ENCODE data around the gene TBC1D9B.

The TBC1D9B gene

DNA sequence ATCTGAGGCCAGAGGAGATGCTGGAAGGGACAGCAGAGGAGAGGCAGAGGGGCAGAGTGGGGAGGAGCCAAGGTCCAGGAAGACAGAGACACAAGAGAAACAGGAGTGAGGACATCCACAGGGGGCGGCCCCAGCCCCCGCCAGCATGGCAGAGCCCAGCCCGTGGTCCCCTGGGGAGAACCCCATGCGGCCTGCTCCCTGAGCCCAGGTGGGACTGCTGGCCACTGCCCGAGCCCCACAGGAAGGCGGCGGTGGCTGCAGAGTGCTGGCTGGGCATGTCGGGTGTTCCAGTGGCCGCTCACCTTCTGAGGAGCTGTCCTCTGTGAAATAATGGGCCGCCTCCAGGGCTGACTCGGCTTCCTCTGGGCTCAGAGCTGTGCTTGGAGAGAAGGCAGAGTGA lies 40.2 kb downstream of the TBC1D9B start:
- Histone ChIP-seq H2AFZ (ENCODE audit: low read depth, low read length) (no peak overlapping the region), H3K36me3 (replicated peaks; ENCODE audit: low read depth, low read length) (peaks cover 69% of the 10 kb centered on the region), H3K79me2 (ENCODE audit: low read length) (no peaks in the 10 kb centered on the region), H4K20me1 (ENCODE audit: insufficient read depth, low read length) (peaks cover 5% of the 10 kb centered on the region; the same call in 1 of the 2 replicates), H3K9ac (ENCODE audit: low read length) (no peak overlapping the region), H3K27me3 (ENCODE audit: low read depth, low read length) (no peaks in the 10 kb centered on the region), H3K27ac (ENCODE audit: low read length) (no peak overlapping the region), H3K4me3 (ENCODE audit: low read length) (no peak overlapping the region), H3K4me2 (ENCODE audit: low read length) (no peak overlapping the region), H3K9me3 (ENCODE audit: insufficient read depth, low read length) (no peaks in the 10 kb centered on the region), H3K4me1 (ENCODE audit: low read length) (no peaks in the 10 kb centered on the region)
- TF ChIP-seq EZH2phosphoT487 (IDR thresholded peaks at IDR 0.05; ENCODE audit: low read depth), result no peak
- TF ChIP-seq, protein P1, sequence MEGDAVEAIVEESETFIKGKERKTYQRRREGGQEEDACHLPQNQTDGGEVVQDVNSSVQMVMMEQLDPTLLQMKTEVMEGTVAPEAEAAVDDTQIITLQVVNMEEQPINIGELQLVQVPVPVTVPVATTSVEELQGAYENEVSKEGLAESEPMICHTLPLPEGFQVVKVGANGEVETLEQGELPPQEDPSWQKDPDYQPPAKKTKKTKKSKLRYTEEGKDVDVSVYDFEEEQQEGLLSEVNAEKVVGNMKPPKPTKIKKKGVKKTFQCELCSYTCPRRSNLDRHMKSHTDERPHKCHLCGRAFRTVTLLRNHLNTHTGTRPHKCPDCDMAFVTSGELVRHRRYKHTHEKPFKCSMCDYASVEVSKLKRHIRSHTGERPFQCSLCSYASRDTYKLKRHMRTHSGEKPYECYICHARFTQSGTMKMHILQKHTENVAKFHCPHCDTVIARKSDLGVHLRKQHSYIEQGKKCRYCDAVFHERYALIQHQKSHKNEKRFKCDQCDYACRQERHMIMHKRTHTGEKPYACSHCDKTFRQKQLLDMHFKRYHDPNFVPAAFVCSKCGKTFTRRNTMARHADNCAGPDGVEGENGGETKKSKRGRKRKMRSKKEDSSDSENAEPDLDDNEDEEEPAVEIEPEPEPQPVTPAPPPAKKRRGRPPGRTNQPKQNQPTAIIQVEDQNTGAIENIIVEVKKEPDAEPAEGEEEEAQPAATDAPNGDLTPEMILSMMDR (IDR thresholded peaks at IDR 0.05; ENCODE audit: low read depth, low read length), result no peak

DNA sequence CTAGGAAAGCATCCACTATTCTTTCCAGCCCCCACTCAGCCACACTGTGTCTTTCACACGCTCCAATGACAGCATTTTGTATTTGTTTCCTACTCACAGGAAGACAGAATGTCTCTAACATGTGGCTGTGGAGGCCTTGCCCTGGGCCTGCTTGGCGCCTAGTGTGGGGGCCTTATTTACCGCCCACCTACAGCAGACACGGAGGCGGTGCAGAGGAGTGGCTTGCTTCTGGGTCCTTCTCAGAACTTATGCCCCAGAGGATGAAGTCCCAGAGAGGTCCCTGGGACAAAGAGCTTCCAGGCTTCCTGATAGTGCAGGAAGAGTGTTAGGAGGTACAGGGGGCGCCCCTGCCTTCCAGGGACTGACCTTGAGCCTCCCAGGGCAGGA lies 40.6 kb downstream of the TBC1D9B start:
- Histone ChIP-seq H2AFZ (ENCODE audit: low read depth, low read length) (no peak overlapping the region), H3K4me2 (ENCODE audit: low read length) (no peak overlapping the region), H3K27ac (ENCODE audit: low read length) (no peak overlapping the region), H3K9ac (ENCODE audit: low read length) (no peak overlapping the region), H3K9me3 (ENCODE audit: insufficient read depth, low read length) (no peaks in the 10 kb centered on the region), H4K20me1 (ENCODE audit: insufficient read depth, low read length) (peaks cover 5% of the 10 kb centered on the region; the same call in 1 of the 2 replicates), H3K36me3 (replicated peaks; ENCODE audit: low read depth, low read length) (peaks cover 69% of the 10 kb centered on the region), H3K4me3 (ENCODE audit: low read length) (no peak overlapping the region), H3K4me1 (ENCODE audit: low read length) (no peaks in the 10 kb centered on the region), H3K79me2 (ENCODE audit: low read length) (no peaks in the 10 kb centered on the region), H3K27me3 (ENCODE audit: low read depth, low read length) (no peaks in the 10 kb centered on the region)
- TF ChIP-seq EZH2phosphoT487 (IDR thresholded peaks at IDR 0.05; ENCODE audit: low read depth), result no peak
- TF ChIP-seq, protein P1 (IDR thresholded peaks at IDR 0.05; ENCODE audit: low read depth, low read length), result no peak

- Histone ChIP-seq H3K79me2 (ENCODE audit: low read length) (no peaks in the 10 kb centered on the region), H3K9me3 (ENCODE audit: insufficient read depth, low read length) (no peaks in the 10 kb centered on the region), H3K36me3 (replicated peaks; ENCODE audit: low read depth, low read length) (peaks cover 72% of the 10 kb centered on the region)
Measured at GRCh38 chr5:179866241-179867078, 41.2 kb downstream of the TBC1D9B start.

More at GRCh38 chr5:179866241-179867078, 41.2 kb downstream of the TBC1D9B start:
- TF ChIP-seq, protein P1 (IDR thresholded peaks at IDR 0.05; ENCODE audit: low read depth, low read length), result peak; percentile 54
- TF ChIP-seq EZH2phosphoT487 (IDR thresholded peaks at IDR 0.05; ENCODE audit: low read depth), result no peak
- Histone ChIP-seq H2AFZ (ENCODE audit: low read depth, low read length) (no peak overlapping the region), H3K4me2 (ENCODE audit: low read length) (no peak overlapping the region), H3K4me1 (ENCODE audit: low read length) (no peaks in the 10 kb centered on the region), H3K9ac (ENCODE audit: low read length) (no peak overlapping the region), H3K4me3 (ENCODE audit: low read length) (no peak overlapping the region), H3K27me3 (ENCODE audit: low read depth, low read length) (no peaks in the 10 kb centered on the region), H3K27ac (ENCODE audit: low read length) (no peak overlapping the region), H4K20me1 (ENCODE audit: insufficient read depth, low read length) (peaks cover 5% of the 10 kb centered on the region; the same call in 1 of the 2 replicates)
